Liver (tissue), 3 donors: ENCODE measurements around the gene OLFML3.

ENCODE experiments used
- EGR1 ChIP-seq, 2 donors: IDR thresholded peaks; 2 replicates each; pipeline ENCODE4 v1.6.1; 2016 to 2018; ENCODE audit warnings: antibody characterized with exemption in 2 of 2, low read depth in 2 of 2
- HNF4G ChIP-seq: IDR thresholded peaks from 2 replicates; pipeline ENCODE4 v1.6.1; 2016; ENCODE audit warnings: antibody characterized with exemption
- TF ChIP-seq, protein P1 (sequence below): fragments of 150-350 bp; IDR thresholded peaks from 2 replicates; pipeline ENCODE4 v1.5.1; 2017; ENCODE audit warnings: improper control_type of control experiment, low read depth, low read length; ENCODE audit not compliant: missing input control
- TF ChIP-seq, protein P2 (sequence below): IDR thresholded peaks from 2 replicates; pipeline ENCODE4 v1.6.1; 2016; ENCODE audit warnings: antibody characterized with exemption, mild to moderate bottlenecking
- TF ChIP-seq, protein P3 (sequence below): IDR thresholded peaks from 2 replicates; pipeline ENCODE4 v1.6.1; 2016; ENCODE audit warnings: antibody characterized with exemption
- TF ChIP-seq, protein P4 (sequence below): IDR thresholded peaks from 2 replicates; pipeline ENCODE4 v1.6.1; 2016; ENCODE audit warnings: antibody characterized with exemption
- donor health status: healthy.
- donor health status: healthy.

DNA sequence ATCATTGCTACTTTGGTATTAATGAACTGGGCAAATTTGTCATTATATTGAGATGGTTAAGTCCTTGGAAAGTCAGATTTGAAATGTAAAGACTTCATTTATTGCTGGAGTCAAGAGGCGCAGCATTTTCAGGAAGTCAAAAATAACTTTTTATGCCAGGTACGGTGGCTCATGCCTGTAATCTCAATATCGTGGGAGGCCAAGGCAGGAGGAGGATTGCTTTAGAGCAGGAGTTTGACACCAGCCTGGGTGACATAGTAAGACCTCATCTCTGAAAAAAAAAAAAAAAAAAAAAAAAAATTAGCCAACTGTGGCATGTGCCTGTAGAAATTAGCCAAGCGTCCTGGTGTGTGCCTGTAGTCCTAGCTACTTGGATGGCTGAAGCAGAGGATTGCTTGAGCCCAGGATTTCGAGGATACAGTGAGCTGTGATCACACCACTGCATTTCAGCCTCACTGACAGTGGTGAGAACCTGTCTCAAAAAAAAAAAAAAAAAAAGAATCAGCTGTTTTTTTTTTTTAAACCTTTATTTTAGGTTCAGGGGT, 44.7 kb upstream of the OLFML3 start:
- TF ChIP-seq, protein P1, sequence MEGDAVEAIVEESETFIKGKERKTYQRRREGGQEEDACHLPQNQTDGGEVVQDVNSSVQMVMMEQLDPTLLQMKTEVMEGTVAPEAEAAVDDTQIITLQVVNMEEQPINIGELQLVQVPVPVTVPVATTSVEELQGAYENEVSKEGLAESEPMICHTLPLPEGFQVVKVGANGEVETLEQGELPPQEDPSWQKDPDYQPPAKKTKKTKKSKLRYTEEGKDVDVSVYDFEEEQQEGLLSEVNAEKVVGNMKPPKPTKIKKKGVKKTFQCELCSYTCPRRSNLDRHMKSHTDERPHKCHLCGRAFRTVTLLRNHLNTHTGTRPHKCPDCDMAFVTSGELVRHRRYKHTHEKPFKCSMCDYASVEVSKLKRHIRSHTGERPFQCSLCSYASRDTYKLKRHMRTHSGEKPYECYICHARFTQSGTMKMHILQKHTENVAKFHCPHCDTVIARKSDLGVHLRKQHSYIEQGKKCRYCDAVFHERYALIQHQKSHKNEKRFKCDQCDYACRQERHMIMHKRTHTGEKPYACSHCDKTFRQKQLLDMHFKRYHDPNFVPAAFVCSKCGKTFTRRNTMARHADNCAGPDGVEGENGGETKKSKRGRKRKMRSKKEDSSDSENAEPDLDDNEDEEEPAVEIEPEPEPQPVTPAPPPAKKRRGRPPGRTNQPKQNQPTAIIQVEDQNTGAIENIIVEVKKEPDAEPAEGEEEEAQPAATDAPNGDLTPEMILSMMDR, result no peak
- TF ChIP-seq HNF4G (no peak), EGR1 (IDR thresholded peaks at IDR 0.05; ENCODE audit: low read depth in 2 of 2) (no peak)
- TF ChIP-seq, protein P2, sequence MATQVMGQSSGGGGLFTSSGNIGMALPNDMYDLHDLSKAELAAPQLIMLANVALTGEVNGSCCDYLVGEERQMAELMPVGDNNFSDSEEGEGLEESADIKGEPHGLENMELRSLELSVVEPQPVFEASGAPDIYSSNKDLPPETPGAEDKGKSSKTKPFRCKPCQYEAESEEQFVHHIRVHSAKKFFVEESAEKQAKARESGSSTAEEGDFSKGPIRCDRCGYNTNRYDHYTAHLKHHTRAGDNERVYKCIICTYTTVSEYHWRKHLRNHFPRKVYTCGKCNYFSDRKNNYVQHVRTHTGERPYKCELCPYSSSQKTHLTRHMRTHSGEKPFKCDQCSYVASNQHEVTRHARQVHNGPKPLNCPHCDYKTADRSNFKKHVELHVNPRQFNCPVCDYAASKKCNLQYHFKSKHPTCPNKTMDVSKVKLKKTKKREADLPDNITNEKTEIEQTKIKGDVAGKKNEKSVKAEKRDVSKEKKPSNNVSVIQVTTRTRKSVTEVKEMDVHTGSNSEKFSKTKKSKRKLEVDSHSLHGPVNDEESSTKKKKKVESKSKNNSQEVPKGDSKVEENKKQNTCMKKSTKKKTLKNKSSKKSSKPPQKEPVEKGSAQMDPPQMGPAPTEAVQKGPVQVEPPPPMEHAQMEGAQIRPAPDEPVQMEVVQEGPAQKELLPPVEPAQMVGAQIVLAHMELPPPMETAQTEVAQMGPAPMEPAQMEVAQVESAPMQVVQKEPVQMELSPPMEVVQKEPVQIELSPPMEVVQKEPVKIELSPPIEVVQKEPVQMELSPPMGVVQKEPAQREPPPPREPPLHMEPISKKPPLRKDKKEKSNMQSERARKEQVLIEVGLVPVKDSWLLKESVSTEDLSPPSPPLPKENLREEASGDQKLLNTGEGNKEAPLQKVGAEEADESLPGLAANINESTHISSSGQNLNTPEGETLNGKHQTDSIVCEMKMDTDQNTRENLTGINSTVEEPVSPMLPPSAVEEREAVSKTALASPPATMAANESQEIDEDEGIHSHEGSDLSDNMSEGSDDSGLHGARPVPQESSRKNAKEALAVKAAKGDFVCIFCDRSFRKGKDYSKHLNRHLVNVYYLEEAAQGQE, result no peak
- TF ChIP-seq, protein P3, sequence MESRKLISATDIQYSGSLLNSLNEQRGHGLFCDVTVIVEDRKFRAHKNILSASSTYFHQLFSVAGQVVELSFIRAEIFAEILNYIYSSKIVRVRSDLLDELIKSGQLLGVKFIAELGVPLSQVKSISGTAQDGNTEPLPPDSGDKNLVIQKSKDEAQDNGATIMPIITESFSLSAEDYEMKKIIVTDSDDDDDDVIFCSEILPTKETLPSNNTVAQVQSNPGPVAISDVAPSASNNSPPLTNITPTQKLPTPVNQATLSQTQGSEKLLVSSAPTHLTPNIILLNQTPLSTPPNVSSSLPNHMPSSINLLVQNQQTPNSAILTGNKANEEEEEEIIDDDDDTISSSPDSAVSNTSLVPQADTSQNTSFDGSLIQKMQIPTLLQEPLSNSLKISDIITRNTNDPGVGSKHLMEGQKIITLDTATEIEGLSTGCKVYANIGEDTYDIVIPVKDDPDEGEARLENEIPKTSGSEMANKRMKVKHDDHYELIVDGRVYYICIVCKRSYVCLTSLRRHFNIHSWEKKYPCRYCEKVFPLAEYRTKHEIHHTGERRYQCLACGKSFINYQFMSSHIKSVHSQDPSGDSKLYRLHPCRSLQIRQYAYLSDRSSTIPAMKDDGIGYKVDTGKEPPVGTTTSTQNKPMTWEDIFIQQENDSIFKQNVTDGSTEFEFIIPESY, result no peak
- TF ChIP-seq, protein P4, sequence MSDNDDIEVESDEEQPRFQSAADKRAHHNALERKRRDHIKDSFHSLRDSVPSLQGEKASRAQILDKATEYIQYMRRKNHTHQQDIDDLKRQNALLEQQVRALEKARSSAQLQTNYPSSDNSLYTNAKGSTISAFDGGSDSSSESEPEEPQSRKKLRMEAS, result no peak
